OCI-LY7 (cell line): ENCODE data around the gene VIPAS39.
"Not testable (repeated sequence)": the region's sequence is repeated elsewhere in the genome, so short reads cannot be mapped to it uniquely, and the experiment has no call there.

ENCODE experiments used
- EZH2phosphoT487 ChIP-seq: fragments of 200-600 bp; sonication (generic); IDR thresholded peaks from 2 replicates; pipeline ENCODE4 v1.6.1; 2018; ENCODE audit warnings: low read depth, borderline replicate concordance, mild to moderate bottlenecking, mixed run types, antibody characterized with exemption, low read length, moderate library complexity, mixed read lengths
- TF ChIP-seq, protein P1 (sequence below): fragments of 200-600 bp; sonication (generic); conservative IDR thresholded peaks from 2 replicates; pipeline ENCODE4 v1.5.1; 2014; ENCODE audit warnings: mild to moderate bottlenecking, antibody characterized with exemption, low read length, moderate library complexity, mixed read lengths

DNA sequence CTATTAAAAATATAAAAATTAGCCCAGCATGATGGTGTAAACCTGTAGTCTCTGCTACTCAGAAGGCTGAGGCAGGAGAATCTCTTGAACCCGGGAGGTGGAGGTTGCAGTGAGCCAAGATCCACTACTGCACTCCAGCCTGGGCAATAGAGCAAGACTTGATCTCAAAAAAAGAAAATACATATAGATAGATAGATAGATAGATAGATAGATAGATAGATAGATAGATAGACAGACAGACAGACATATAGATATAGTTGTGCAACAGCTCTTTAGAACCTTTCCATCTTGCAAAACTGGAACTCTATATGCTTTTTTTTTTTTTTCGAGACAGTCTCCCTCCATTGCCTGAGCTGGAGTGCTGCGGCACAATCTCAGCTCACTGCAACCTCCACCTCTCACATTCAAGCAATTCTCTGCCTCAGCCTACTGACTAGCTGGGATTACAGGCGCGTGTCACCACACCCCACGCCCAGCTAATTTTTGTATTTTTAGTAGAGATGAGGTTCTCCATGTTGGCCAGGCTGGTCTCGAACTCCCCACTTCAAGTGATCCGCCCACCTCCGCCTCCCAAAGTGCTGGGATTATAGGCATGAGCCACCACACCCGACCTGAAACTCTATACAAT, 41.9 kb downstream of the VIPAS39 start:
- TF ChIP-seq, protein P1, sequence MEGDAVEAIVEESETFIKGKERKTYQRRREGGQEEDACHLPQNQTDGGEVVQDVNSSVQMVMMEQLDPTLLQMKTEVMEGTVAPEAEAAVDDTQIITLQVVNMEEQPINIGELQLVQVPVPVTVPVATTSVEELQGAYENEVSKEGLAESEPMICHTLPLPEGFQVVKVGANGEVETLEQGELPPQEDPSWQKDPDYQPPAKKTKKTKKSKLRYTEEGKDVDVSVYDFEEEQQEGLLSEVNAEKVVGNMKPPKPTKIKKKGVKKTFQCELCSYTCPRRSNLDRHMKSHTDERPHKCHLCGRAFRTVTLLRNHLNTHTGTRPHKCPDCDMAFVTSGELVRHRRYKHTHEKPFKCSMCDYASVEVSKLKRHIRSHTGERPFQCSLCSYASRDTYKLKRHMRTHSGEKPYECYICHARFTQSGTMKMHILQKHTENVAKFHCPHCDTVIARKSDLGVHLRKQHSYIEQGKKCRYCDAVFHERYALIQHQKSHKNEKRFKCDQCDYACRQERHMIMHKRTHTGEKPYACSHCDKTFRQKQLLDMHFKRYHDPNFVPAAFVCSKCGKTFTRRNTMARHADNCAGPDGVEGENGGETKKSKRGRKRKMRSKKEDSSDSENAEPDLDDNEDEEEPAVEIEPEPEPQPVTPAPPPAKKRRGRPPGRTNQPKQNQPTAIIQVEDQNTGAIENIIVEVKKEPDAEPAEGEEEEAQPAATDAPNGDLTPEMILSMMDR = not testable (repeated sequence)
- not testable (repeated sequence) for TF ChIP-seq EZH2phosphoT487
